HepG2 (cell line): Measurements from ENCODE around the gene COMMD2. TPM values are rescaled to one million over a fixed set of nuclear protein-coding genes. Genes with fewer than 3 reads are reported as not detected.

Experiments used
- ATF7 ChIP-seq, 2 experiments: fragments of 450-650 bp in 1 of 2; sonication (generic) in 1 of 2; formaldehyde crosslinking in 1 of 2; IDR thresholded peaks; 2 replicates each; pipeline versions ENCODE4 v1.4.0 to v1.6.1; 2016 to 2020; ENCODE audit warnings: antibody characterized with exemption in 1 of 2, mild to moderate bottlenecking in 1 of 2, missing genetic modification reagents in 1 of 2
- CHCHD3 ChIP-seq: sonication (generic); formaldehyde crosslinking; IDR thresholded peaks from 2 replicates; pipeline ENCODE4 v1.8.0; 2022; ENCODE audit warnings: mild to moderate bottlenecking, missing genetic modification reagents, moderate library complexity
- ETV5 ChIP-seq: IDR thresholded peaks from 2 replicates; pipeline ENCODE4 v1.6.1; 2018; ENCODE audit warnings: missing biosample characterization, missing genetic modification reagents, inconsistent platforms, borderline replicate concordance
- FOXM1 ChIP-seq: sonication (generic); formaldehyde crosslinking; IDR thresholded peaks from 2 replicates; pipeline ENCODE4 v1.5.0; 2020; ENCODE audit warnings: missing genetic modification reagents
- HCFC1 ChIP-seq: fragments of 150-350 bp; IDR thresholded peaks from 2 replicates; pipeline ENCODE4 v1.6.1; 2014; ENCODE audit warnings: low read depth, low read length
- KMT2A ChIP-seq: sonication (generic); formaldehyde crosslinking; IDR thresholded peaks from 2 replicates; pipeline ENCODE4 v1.4.0; 2020; ENCODE audit warnings: missing genetic modification reagents
- MTA1 ChIP-seq: sonication (generic); formaldehyde crosslinking; IDR thresholded peaks from 2 replicates; pipeline ENCODE4 v1.4.0; 2020; ENCODE audit warnings: missing genetic modification reagents, mild to moderate bottlenecking, borderline replicate concordance
- NR2C2 ChIP-seq: sonication (generic); formaldehyde crosslinking; IDR thresholded peaks from 2 replicates; pipeline ENCODE4 v1.4.0; 2020; ENCODE audit warnings: missing genetic modification reagents, mild to moderate bottlenecking, moderate library complexity, borderline replicate concordance
- SRY ChIP-seq: sonication (generic); formaldehyde crosslinking; IDR thresholded peaks from 2 replicates; pipeline ENCODE4 v1.8.0; 2022; ENCODE audit warnings: mild to moderate bottlenecking, missing genetic modification reagents
- ZBTB4 ChIP-seq: sonication (generic); formaldehyde crosslinking; IDR thresholded peaks from 2 replicates; pipeline ENCODE4 v1.4.0; 2020; ENCODE audit warnings: missing genetic modification reagents, mild to moderate bottlenecking, borderline replicate concordance
- ZHX1 ChIP-seq: sonication (generic); formaldehyde crosslinking; IDR thresholded peaks from 2 replicates; pipeline ENCODE4 v1.8.1; 2022; ENCODE audit warnings: low read depth, mild to moderate bottlenecking, missing genetic modification reagents
- ZNF124 ChIP-seq: sonication (generic); formaldehyde crosslinking; IDR thresholded peaks from 2 replicates; pipeline ENCODE4 v1.4.0; 2020; ENCODE audit warnings: missing genetic modification reagents
- ZNF24 ChIP-seq: fragments of 450-650 bp; IDR thresholded peaks from 2 replicates; pipeline ENCODE4 v1.6.1; 2017; ENCODE audit warnings: antibody characterized with exemption, mild to moderate bottlenecking
- ZNF264 ChIP-seq: sonication (generic); formaldehyde crosslinking; IDR thresholded peaks from 2 replicates; pipeline ENCODE4 v1.4.0; 2020; ENCODE audit warnings: missing genetic modification reagents
- ZNF605 ChIP-seq: sonication (generic); formaldehyde crosslinking; IDR thresholded peaks from 2 replicates; pipeline ENCODE4 v1.8.0; 2022; ENCODE audit warnings: mild to moderate bottlenecking, missing genetic modification reagents
- polyA plus RNA-seq, 8 experiments: library from polyadenylated mRNA; depleted of rRNA in 3 of 8; stranded (reverse) in 7 of 8; unstranded in 1 of 8; fragments of >200 nt; fragmentation: Illumina TruSeq in 4 of 8; extraction: Trizol in 4 of 8; gene quantifications; 2 replicates each; pipeline versions ENCODE4 v1.2.1 to v1.2.3, GENCODE V29; 2011 to 2016; ENCODE audit warnings: low read depth in 4 of 8, missing spikeins in 1 of 8, mixed read lengths in 1 of 8; ENCODE audit not compliant: insufficient read depth in 1 of 8
- total RNA-seq, 5 experiments: library from RNA; depleted of rRNA; stranded (reverse); fragments of >200 nt; fragmentation: Illumina TruSeq; extraction: Trizol; gene quantifications; 2 replicates each; pipeline ENCODE4 v1.2.3, GENCODE V29; 2016; ENCODE audit warnings: low read depth in 1 of 5
- TF ChIP-seq, protein P1 (sequence below): sonication (generic); formaldehyde crosslinking; IDR thresholded peaks from 2 replicates; pipeline ENCODE4 v1.4.0; 2020; ENCODE audit warnings: missing genetic modification reagents, borderline replicate concordance
- TF ChIP-seq, protein P2 (sequence below): sonication (generic); formaldehyde crosslinking; IDR thresholded peaks from 2 replicates; pipeline ENCODE4 v1.4.0; 2020; ENCODE audit warnings: low read depth, missing genetic modification reagents

COMMD2 gene
- total and polyA plus RNA-seq, 2 of the 13 experiments (the other 11 are each of a cell fraction or from before 2014, with no cell fraction given), result 33.0 to 57.6 TPM

GRCh38 chr3:149752051-149752787, at the start of gene COMMD2 (continued):
- TF ChIP-seq KMT2A (CRISPR knock-in tag) (peak; percentile 100), FOXM1 (CRISPR knock-in tag) (no peak), ZNF264 (CRISPR knock-in tag) (peak; percentile 94), SRY (no peak), ZNF24 (peak; percentile 69; the same call in 1 of the 2 replicates), ETV5 (CRISPR knock-in tag) (peak; percentile 83), ATF7 (IDR thresholded peaks at IDR 0.05) (no peak), ATF7 (CRISPR knock-in tag; IDR thresholded peaks at IDR 0.05) (no peak), NR2C2 (CRISPR knock-in tag) (peak; percentile 93), HCFC1 (peak; percentile 68; the same call in 1 of the 2 replicates), ZBTB4 (CRISPR knock-in tag) (peak; percentile 91), CHCHD3 (no peak), MTA1 (peak; percentile 92; the same call in 1 of the 2 replicates), ZHX1 (CRISPR knock-in tag) (0 out of 2 replicates have a peak, but pooled peaks have one; percentile 62), ZNF605 (CRISPR knock-in tag) (peak; percentile 89), ZNF124 (CRISPR knock-in tag) (peak; percentile 84)
- TF ChIP-seq, protein P1, sequence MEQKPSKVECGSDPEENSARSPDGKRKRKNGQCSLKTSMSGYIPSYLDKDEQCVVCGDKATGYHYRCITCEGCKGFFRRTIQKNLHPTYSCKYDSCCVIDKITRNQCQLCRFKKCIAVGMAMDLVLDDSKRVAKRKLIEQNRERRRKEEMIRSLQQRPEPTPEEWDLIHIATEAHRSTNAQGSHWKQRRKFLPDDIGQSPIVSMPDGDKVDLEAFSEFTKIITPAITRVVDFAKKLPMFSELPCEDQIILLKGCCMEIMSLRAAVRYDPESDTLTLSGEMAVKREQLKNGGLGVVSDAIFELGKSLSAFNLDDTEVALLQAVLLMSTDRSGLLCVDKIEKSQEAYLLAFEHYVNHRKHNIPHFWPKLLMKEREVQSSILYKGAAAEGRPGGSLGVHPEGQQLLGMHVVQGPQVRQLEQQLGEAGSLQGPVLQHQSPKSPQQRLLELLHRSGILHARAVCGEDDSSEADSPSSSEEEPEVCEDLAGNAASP (CRISPR knock-in tag), result peak; percentile 86; the same call in 1 of the 2 replicates
- TF ChIP-seq, protein P2, sequence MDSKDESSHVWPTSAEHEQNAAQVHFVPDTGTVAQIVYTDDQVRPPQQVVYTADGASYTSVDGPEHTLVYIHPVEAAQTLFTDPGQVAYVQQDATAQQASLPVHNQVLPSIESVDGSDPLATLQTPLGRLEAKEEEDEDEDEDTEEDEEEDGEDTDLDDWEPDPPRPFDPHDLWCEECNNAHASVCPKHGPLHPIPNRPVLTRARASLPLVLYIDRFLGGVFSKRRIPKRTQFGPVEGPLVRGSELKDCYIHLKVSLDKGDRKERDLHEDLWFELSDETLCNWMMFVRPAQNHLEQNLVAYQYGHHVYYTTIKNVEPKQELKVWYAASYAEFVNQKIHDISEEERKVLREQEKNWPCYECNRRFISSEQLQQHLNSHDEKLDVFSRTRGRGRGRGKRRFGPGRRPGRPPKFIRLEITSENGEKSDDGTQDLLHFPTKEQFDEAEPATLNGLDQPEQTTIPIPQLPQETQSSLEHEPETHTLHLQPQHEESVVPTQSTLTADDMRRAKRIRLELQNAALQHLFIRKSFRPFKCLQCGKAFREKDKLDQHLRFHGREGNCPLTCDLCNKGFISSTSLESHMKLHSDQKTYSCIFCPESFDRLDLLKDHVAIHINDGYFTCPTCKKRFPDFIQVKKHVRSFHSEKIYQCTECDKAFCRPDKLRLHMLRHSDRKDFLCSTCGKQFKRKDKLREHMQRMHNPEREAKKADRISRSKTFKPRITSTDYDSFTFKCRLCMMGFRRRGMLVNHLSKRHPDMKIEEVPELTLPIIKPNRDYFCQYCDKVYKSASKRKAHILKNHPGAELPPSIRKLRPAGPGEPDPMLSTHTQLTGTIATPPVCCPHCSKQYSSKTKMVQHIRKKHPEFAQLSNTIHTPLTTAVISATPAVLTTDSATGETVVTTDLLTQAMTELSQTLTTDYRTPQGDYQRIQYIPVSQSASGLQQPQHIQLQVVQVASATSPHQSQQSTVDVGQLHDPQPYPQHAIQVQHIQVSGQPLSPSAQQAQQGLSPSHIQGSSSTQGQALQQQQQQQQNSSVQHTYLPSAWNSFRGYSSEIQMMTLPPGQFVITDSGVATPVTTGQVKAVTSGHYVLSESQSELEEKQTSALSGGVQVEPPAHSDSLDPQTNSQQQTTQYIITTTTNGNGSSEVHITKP (CRISPR knock-in tag), result peak; percentile 57; the same call in 1 of the 2 replicates
